HUES6 (cell line): ENCODE results near the gene ZNF148.

Experiments
- H3K27ac ChIP-seq: 2 replicates; pipeline ENCODE4 v1.7.0; 2013; ENCODE audit warnings: low read depth, mild to moderate bottlenecking, low read length, inconsistent platforms
- H3K27me3 ChIP-seq: 2 replicates; pipeline ENCODE4 v1.6.1; 2013; ENCODE audit warnings: low read length; ENCODE audit not compliant: control insufficient read depth, insufficient read depth
- H3K36me3 ChIP-seq: 2 replicates; pipeline ENCODE4 v1.6.1; 2013; ENCODE audit warnings: low read length; ENCODE audit not compliant: control insufficient read depth, insufficient read depth
- H3K4me1 ChIP-seq: 2 replicates; pipeline ENCODE4 v1.6.1; 2013; ENCODE audit warnings: low read length; ENCODE audit not compliant: control insufficient read depth, insufficient read depth
- H3K4me3 ChIP-seq: 2 replicates; pipeline ENCODE4 v1.5.1; 2013; ENCODE audit warnings: low read depth, low read length
- H3K9ac ChIP-seq: one replicate; pipeline ENCODE4 v1.6.1; 2013; ENCODE audit warnings: mild to moderate bottlenecking, low read length
- H3K9me3 ChIP-seq: 2 replicates; pipeline ENCODE4 v1.6.1; 2013; ENCODE audit warnings: low read depth, low read length; ENCODE audit not compliant: control insufficient read depth, insufficient read depth

The ZNF148 gene

GRCh38 chr3:125207949-125208568, 167.1 kb downstream of the ZNF148 start:
- H3K4me3 ChIP-seq: no peak overlapping the region
- H3K9me3 ChIP-seq: no peaks in the 10 kb centered on the region
- H3K9ac ChIP-seq: no peak overlapping the region
- H3K4me1 ChIP-seq: peaks cover 9% of the 10 kb centered on the region
- H3K27ac ChIP-seq: no peak overlapping the region
- peaks cover 10% of the 10 kb centered on the region for H3K27me3 ChIP-seq
- H3K36me3 ChIP-seq: no peaks in the 10 kb centered on the region

GRCh38 chr3:125207507-125207906, 167.6 kb downstream of the ZNF148 start:
- peaks cover 5% of the 10 kb centered on the region; the same call in 1 of the 2 replicates for H3K27me3 ChIP-seq
- H3K9ac ChIP-seq: no peak overlapping the region
- no peaks in the 10 kb centered on the region for H3K9me3 ChIP-seq
- H3K27ac ChIP-seq: no peak overlapping the region
- H3K36me3 ChIP-seq: no peaks in the 10 kb centered on the region
- no peak overlapping the region for H3K4me3 ChIP-seq
- peaks cover 6% of the 10 kb centered on the region; the same call in 1 of the 2 replicates for H3K4me1 ChIP-seq

GRCh38 chr3:125206934-125207333, 168.2 kb downstream of the ZNF148 start:
- Histone ChIP-seq H3K36me3 (no peaks in the 10 kb centered on the region), H3K4me3 (no peak overlapping the region), H3K9me3 (no peaks in the 10 kb centered on the region), H3K27me3 (peaks cover 5% of the 10 kb centered on the region; the same call in 1 of the 2 replicates), H3K27ac (no peak overlapping the region), H3K9ac (no peak overlapping the region), H3K4me1 (peaks cover 6% of the 10 kb centered on the region; the same call in 1 of the 2 replicates)

- H3K9me3 ChIP-seq: no peaks in the 10 kb centered on the region
- H3K9ac ChIP-seq: no peak overlapping the region
- no peaks in the 10 kb centered on the region for H3K27me3 ChIP-seq
- no peaks in the 10 kb centered on the region for H3K36me3 ChIP-seq
- no peak overlapping the region for H3K27ac ChIP-seq
- no peaks in the 10 kb centered on the region for H3K4me1 ChIP-seq
- H3K4me3 ChIP-seq: no peak overlapping the region
Measured at GRCh38 chr3:125203731-125204130, 171.4 kb downstream of the ZNF148 start.

GRCh38 chr3:125202197-125202596, 172.9 kb downstream of the ZNF148 start:
- H3K27me3 ChIP-seq: no peaks in the 10 kb centered on the region
- H3K4me1 ChIP-seq: no peaks in the 10 kb centered on the region
- H3K9me3 ChIP-seq: no peaks in the 10 kb centered on the region
- H3K27ac ChIP-seq: no peak overlapping the region
- no peak overlapping the region for H3K9ac ChIP-seq
- H3K4me3 ChIP-seq: no peak overlapping the region
- no peaks in the 10 kb centered on the region for H3K36me3 ChIP-seq

- H3K27me3 ChIP-seq: no peaks in the 10 kb centered on the region
- no peak overlapping the region for H3K4me3 ChIP-seq
- H3K4me1 ChIP-seq: no peaks in the 10 kb centered on the region
- H3K9me3 ChIP-seq: no peaks in the 10 kb centered on the region
- H3K36me3 ChIP-seq: no peaks in the 10 kb centered on the region
- no peak overlapping the region for H3K9ac ChIP-seq
- no peak overlapping the region for H3K27ac ChIP-seq
Measured at GRCh38 chr3:125200731-125201139, 174.4 kb downstream of the ZNF148 start.

- H3K27me3 ChIP-seq: no peaks in the 10 kb centered on the region
- H3K9me3 ChIP-seq: no peaks in the 10 kb centered on the region
- H3K27ac ChIP-seq: no peak overlapping the region
- no peak overlapping the region for H3K9ac ChIP-seq
- H3K4me1 ChIP-seq: peaks cover 30% of the 10 kb centered on the region
- no peaks in the 10 kb centered on the region for H3K36me3 ChIP-seq
- H3K4me3 ChIP-seq: no peak overlapping the region
Measured at GRCh38 chr3:125194849-125195601, 180.1 kb downstream of the ZNF148 start.

- H3K36me3 ChIP-seq: no peaks in the 10 kb centered on the region
- no peak overlapping the region for H3K4me3 ChIP-seq
- H3K9ac ChIP-seq: no peak overlapping the region
- no peak overlapping the region for H3K27ac ChIP-seq
- peaks cover 30% of the 10 kb centered on the region for H3K4me1 ChIP-seq
- no peaks in the 10 kb centered on the region for H3K9me3 ChIP-seq
- no peaks in the 10 kb centered on the region for H3K27me3 ChIP-seq
Measured at GRCh38 chr3:125194061-125194848, 180.9 kb downstream of the ZNF148 start.

- Histone ChIP-seq H3K27me3 (no peaks in the 10 kb centered on the region), H3K4me1 (peaks cover 35% of the 10 kb centered on the region), H3K9ac (no peak overlapping the region), H3K27ac (no peak overlapping the region), H3K4me3 (no peak overlapping the region), H3K9me3 (no peaks in the 10 kb centered on the region), H3K36me3 (peaks cover 5% of the 10 kb centered on the region; the same call in 1 of the 2 replicates)
Measured at GRCh38 chr3:125192190-125193035, 182.7 kb downstream of the ZNF148 start.

- H3K4me3 ChIP-seq: no peak overlapping the region
- peaks cover 36% of the 10 kb centered on the region for H3K4me1 ChIP-seq
- peaks cover 5% of the 10 kb centered on the region; the same call in 1 of the 2 replicates for H3K36me3 ChIP-seq
- H3K27me3 ChIP-seq: no peaks in the 10 kb centered on the region
- H3K9ac ChIP-seq: no peak overlapping the region
- H3K27ac ChIP-seq: no peak overlapping the region
- no peaks in the 10 kb centered on the region for H3K9me3 ChIP-seq
Measured at GRCh38 chr3:125191730-125192129, 183.4 kb downstream of the ZNF148 start.
